ENCODE measurements around the gene RBMX2.

- TF ChIP-seq CTCF (conservative IDR thresholded peaks at IDR 0.05; ENCODE audit: low read depth in 2 of 2), result no peak
- TF ChIP-seq POLR2AphosphoS5 (IDR thresholded peaks at IDR 0.05; ENCODE audit: low read depth), result no peak
- no peak for TF ChIP-seq EZH2phosphoT487 (IDR thresholded peaks at IDR 0.05; ENCODE audit: unreplicated experiment)
- TF ChIP-seq STAT1 (IDR thresholded peaks at IDR 0.05; ENCODE audit: unreplicated experiment), result no peak
Measured at GRCh38 chrX:130386408-130386808, 15.4 kb upstream of the RBMX2 start.

All from GM23338 (cell line).